ENCODE data around the gene MAGI1. TPM values are rescaled to one million over a fixed set of nuclear protein-coding genes. Genes with fewer than 3 reads are reported as not detected.

The MAGI1 gene
- total RNA-seq, 3 donors from 2014 or later: 22.1 to 94.4 (median 70.5) TPM

DNA sequence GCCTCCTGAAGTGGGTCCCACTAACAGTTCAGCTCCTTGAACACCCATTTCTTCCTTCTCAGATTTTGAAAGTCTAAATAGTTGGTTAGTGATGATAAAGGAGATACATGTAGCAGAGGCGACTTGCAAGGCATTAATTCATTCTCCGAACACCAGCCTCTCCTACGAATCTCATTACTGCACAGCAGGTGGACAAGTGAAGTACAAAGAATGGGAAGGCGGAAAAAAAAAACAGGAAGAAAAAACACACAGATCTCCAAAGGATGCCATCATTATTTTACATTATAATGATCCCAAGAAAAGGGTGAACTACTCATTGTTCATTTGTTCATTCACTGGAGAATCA lies 276.5 kb downstream of the MAGI1 start:
- Histone ChIP-seq H3K4me1 (no peaks in the 10 kb centered on the region), H3K4me3 (no peak overlapping the region), H3K27me3 (no peaks in the 10 kb centered on the region), H3K9me3 (no peaks in the 10 kb centered on the region), H3K36me3 (no peaks in the 10 kb centered on the region), H3K27ac (no peak overlapping the region)
- TF ChIP-seq POLR2AphosphoS5 (IDR thresholded peaks at IDR 0.05): no peak
- TF ChIP-seq, protein P1, sequence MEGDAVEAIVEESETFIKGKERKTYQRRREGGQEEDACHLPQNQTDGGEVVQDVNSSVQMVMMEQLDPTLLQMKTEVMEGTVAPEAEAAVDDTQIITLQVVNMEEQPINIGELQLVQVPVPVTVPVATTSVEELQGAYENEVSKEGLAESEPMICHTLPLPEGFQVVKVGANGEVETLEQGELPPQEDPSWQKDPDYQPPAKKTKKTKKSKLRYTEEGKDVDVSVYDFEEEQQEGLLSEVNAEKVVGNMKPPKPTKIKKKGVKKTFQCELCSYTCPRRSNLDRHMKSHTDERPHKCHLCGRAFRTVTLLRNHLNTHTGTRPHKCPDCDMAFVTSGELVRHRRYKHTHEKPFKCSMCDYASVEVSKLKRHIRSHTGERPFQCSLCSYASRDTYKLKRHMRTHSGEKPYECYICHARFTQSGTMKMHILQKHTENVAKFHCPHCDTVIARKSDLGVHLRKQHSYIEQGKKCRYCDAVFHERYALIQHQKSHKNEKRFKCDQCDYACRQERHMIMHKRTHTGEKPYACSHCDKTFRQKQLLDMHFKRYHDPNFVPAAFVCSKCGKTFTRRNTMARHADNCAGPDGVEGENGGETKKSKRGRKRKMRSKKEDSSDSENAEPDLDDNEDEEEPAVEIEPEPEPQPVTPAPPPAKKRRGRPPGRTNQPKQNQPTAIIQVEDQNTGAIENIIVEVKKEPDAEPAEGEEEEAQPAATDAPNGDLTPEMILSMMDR (IDR thresholded peaks at IDR 0.05): no peak
- no peak for TF ChIP-seq POLR2A (IDR thresholded peaks at IDR 0.05)
- intact Hi-C loops (cut with DNase I; ENCODE audit: low total_unique reads): no loop called here
- DNase-seq (ENCODE audit: low spot score in 2 of 2): no peak

DNA sequence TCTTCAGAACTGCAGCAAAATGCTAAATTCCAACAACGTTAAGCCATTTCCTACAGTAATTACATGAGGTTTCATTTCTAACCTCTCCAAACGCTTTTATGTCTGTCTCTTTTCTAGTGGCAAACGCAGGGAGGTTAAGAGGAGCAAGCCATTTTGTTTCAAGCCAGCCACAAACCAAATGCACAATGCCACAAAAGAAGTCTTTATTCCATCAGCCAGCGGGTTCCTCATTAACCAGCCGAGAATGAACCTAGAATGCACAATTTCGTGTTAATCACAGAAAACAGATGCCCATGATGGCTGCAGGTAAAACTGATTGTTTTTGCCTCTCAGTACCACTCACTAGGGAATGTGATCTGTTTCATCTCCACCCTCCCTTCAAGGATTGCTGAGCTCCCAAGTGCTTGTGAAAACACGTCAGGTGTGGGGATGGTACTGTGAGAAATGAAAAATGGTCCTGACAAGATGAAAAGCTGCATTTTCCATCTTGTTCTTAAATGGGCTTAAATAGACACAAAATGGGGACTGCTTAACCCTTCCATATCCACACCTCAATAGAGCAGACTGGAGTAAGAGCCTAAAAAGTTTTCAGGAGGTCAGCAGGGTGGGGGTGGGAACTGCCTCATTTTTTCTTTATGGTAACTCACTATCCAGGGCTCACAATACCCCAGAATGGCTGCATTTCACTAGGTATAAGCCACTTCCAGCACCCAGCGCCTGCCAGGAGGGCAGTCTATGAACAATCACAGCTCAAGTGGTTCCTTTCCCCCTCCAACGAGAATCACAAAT lies 277.1 kb downstream of the MAGI1 start:
- no peak for DNase-seq (ENCODE audit: low spot score in 2 of 2)
- no peaks in the 10 kb centered on the region for H3K4me1 ChIP-seq
- H3K36me3 ChIP-seq: no peaks in the 10 kb centered on the region
- intact Hi-C loops (cut with DNase I; ENCODE audit: low total_unique reads): no loop called here
- H3K27me3 ChIP-seq: no peaks in the 10 kb centered on the region
- TF ChIP-seq POLR2AphosphoS5 (IDR thresholded peaks at IDR 0.05) (no peak), POLR2A (IDR thresholded peaks at IDR 0.05) (no peak)
- TF ChIP-seq, protein P1 (IDR thresholded peaks at IDR 0.05): no peak
- no peak overlapping the region for H3K27ac ChIP-seq
- H3K9me3 ChIP-seq: no peaks in the 10 kb centered on the region
- H3K4me3 ChIP-seq: no peak overlapping the region

DNA sequence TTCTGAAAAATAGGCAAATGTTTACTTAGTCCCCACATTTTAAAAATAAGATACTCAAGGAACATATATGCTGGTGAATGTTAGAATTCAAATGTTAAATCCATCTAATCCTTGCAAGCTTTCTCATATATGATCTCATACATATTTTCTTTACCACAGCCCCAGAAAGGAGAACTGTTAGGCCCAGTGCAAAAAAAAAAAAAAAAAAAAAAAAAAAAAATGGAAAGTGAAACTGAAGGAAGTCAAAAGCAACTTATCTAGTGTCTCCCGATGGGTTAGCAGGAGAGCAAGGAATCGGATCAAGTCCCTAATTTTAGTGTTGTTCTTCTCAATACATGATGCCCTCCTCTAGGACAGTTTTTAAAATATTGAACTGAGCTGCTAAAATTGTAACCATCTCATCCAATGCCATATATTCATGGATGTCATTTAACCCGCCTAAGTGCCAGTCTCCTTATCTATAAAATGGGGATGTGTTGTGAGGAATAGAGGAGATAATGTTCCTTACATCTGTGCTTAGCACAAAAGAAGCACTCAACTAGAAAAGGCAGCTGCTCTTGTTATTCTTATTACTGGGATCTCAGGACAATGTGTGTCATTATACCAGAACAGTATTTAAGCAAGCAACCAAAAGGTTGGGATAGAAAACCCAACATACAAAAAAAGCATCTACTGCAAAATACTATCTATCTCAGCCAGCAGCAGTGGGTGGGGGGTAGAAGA lies 279.7 kb downstream of the MAGI1 start:
- H3K4me1 ChIP-seq: no peaks in the 10 kb centered on the region
- TF ChIP-seq POLR2A (IDR thresholded peaks at IDR 0.05): no peak
- TF ChIP-seq, protein P1 (IDR thresholded peaks at IDR 0.05): no peak
- no peak for TF ChIP-seq POLR2AphosphoS5 (IDR thresholded peaks at IDR 0.05)
- intact Hi-C loops (cut with DNase I; ENCODE audit: low total_unique reads): no loop called here

DNA sequence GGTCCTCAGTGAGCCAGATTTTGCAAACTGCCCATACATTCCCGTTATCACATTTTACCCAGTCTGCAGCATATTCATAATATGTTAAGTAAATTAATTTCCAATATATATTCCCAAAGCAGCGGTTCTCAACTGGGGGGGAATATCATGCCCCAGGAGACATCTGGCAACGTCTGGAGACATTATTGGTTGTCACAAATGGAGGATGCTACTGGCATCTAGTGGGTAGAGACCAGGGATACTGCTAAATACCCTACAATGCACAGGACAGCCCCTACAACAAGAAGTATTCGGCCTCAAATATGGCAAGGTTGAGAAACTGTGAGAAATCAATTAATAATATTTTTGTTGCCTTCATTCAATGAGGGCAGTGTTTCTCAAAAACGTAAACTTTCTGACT lies 280.3 kb downstream of the MAGI1 start:
- no peaks in the 10 kb centered on the region for H3K36me3 ChIP-seq
- no peak overlapping the region for H3K4me3 ChIP-seq
- H3K9me3 ChIP-seq: no peaks in the 10 kb centered on the region
- TF ChIP-seq, protein P1 (IDR thresholded peaks at IDR 0.05): no peak
- TF ChIP-seq POLR2A (IDR thresholded peaks at IDR 0.05) (no peak), POLR2AphosphoS5 (IDR thresholded peaks at IDR 0.05) (no peak)
- H3K27ac ChIP-seq: no peak overlapping the region
- intact Hi-C loops (cut with DNase I; ENCODE audit: low total_unique reads): no loop called here
- no peaks in the 10 kb centered on the region for H3K27me3 ChIP-seq
- H3K4me1 ChIP-seq: no peaks in the 10 kb centered on the region
- DNase-seq (ENCODE audit: low spot score in 2 of 2): no peak

More for the DNA sequence above, 279.7 kb downstream of the MAGI1 start:
- DNase-seq (ENCODE audit: low spot score in 2 of 2): no peak
- H3K4me3 ChIP-seq: no peak overlapping the region
- no peaks in the 10 kb centered on the region for H3K27me3 ChIP-seq
- no peaks in the 10 kb centered on the region for H3K9me3 ChIP-seq
- no peaks in the 10 kb centered on the region for H3K36me3 ChIP-seq
- H3K27ac ChIP-seq: no peak overlapping the region

DNA sequence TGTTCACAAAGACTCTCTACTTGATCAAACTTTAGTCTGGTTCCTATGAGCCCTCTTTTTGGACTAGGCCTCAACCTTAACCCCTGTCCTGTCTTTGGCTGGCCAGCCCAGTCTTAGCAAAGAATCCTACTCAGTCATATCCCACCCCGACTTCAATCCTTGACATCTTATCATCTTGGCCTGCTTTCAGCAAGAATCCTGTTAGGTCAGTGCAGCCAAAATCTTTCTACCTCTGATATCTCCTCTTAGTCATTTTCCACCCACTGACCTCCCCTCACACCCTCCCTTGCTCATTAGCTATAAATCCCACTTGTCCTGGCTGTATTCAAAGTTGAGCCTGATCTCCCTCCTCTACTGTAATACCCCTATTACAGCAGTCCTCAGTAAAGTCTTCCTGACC lies 286.1 kb downstream of the MAGI1 start:
- intact Hi-C loops (cut with DNase I; ENCODE audit: low total_unique reads): no loop called here
- TF ChIP-seq, protein P1 (IDR thresholded peaks at IDR 0.05): no peak
- TF ChIP-seq POLR2A (IDR thresholded peaks at IDR 0.05): no peak
- TF ChIP-seq POLR2AphosphoS5 (IDR thresholded peaks at IDR 0.05): no peak
- no peaks in the 10 kb centered on the region for H3K36me3 ChIP-seq
- H3K27me3 ChIP-seq: no peaks in the 10 kb centered on the region
- H3K4me3 ChIP-seq: no peak overlapping the region
- H3K27ac ChIP-seq: no peak overlapping the region
- no peaks in the 10 kb centered on the region for H3K4me1 ChIP-seq
- H3K9me3 ChIP-seq: no peaks in the 10 kb centered on the region
- no peak for DNase-seq (ENCODE audit: low spot score in 2 of 2)

Data from breast epithelium (tissue), 4 donors.